VCaP (cell line): ENCODE data around the gene AIFM3.

Experiments
- H3K27ac ChIP-seq: fragments of 450-650 bp; 2 replicates; pipeline ENCODE4 v1.5.1; 2017
- CTCF ChIP-seq: fragments of 450-650 bp; conservative IDR thresholded peaks from 2 replicates; pipeline ENCODE4 v1.5.1; 2017; ENCODE audit warnings: mild to moderate bottlenecking, moderate library complexity

Gene AIFM3

GRCh38 chr22:20945578-20945934 is 21.5 kb upstream of the AIFM3 start:
- TF ChIP-seq CTCF, result no peak
- no peak overlapping the region for H3K27ac ChIP-seq

GRCh38 chr22:20946080-20946986 is 20.7 kb upstream of the AIFM3 start:
- no peak overlapping the region for H3K27ac ChIP-seq
- TF ChIP-seq CTCF, result no peak

- no peak for TF ChIP-seq CTCF
Measured at GRCh38 chr22:20946991-20947390, 20.1 kb upstream of the AIFM3 start.

GRCh38 chr22:20948450-20948849 is 18.6 kb upstream of the AIFM3 start:
- H3K27ac ChIP-seq, result no peak overlapping the region
- TF ChIP-seq CTCF, result no peak

More at GRCh38 chr22:20946991-20947390, 20.1 kb upstream of the AIFM3 start:
- H3K27ac ChIP-seq, result no peak overlapping the region

GRCh38 chr22:20948989-20949388 is 18.1 kb upstream of the AIFM3 start:
- peak overlapping the region; percentile 89 for H3K27ac ChIP-seq
- TF ChIP-seq CTCF, result no peak

GRCh38 chr22:20949698-20950183 is 17.3 kb upstream of the AIFM3 start:
- H3K27ac ChIP-seq, result peak overlapping the region; percentile 89

More at GRCh38 chr22:20949698-20950183, 17.3 kb upstream of the AIFM3 start:
- no peak for TF ChIP-seq CTCF
